Activated naive CD8-positive, alpha-beta T cell treated with anti-CD3 and anti-CD28 coated beads, Interleukin-2, amount 50 U/mL, for 24 hours (primary cell): Measurements from ENCODE around the gene PLCL1.

Experiments
- ATAC-seq: fragments of 150-1000 bp; cut with Tn5 transposase; one replicate; pipeline ENCODE4 v1.10.0; 2021
- DNase-seq: peaks from one replicate; pipeline ENCODE4 v3.0.0; 2021
- H3K27ac Mint-ChIP-seq: one replicate; pipeline ENCODE4 v1.8.0; 2021; ENCODE audit warnings: mild to moderate bottlenecking, mixed read lengths
- H3K27me3 Mint-ChIP-seq: one replicate; pipeline ENCODE4 v1.8.0; 2021; ENCODE audit warnings: mixed read lengths
- H3K36me3 Mint-ChIP-seq: one replicate; pipeline ENCODE4 v1.8.0; 2021; ENCODE audit warnings: low read depth, mixed read lengths
- H3K4me1 Mint-ChIP-seq: one replicate; pipeline ENCODE4 v1.8.0; 2021; ENCODE audit warnings: mixed read lengths
- H3K4me3 Mint-ChIP-seq: one replicate; pipeline ENCODE4 v1.8.0; 2021; ENCODE audit warnings: mild to moderate bottlenecking, moderate library complexity, mixed read lengths
- H3K9me3 Mint-ChIP-seq: one replicate; pipeline ENCODE4 v1.8.0; 2021; ENCODE audit warnings: mixed read lengths

PLCL1 gene

DNA sequence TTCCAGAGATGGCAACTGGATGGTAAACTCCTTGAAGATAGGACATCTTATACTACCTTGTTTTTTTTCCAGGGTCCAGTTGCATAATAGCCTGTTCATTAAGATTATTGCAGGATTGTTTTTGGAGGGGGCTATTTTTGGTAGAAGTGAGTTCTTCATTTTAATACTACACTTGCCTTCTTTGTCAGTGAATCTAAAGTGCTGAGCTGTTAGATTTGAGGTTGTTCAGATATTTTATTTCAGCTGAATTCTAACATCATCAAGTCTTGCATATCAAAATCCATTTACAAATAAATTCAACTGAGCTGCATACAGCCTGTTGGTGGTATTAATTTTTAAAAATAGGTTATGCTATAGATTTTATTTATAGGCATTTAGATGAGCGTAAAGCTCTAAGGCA lies 72.1 kb downstream of the PLCL1 start:
- H3K9me3 Mint-ChIP-seq = no peaks in the 10 kb centered on the region
- no peak overlapping the region for H3K4me3 Mint-ChIP-seq
- DNase-seq = no peak
- H3K36me3 Mint-ChIP-seq = no peaks in the 10 kb centered on the region
- ATAC-seq = no peak
- no peak overlapping the region for H3K27ac Mint-ChIP-seq
- H3K27me3 Mint-ChIP-seq = no peaks in the 10 kb centered on the region
- H3K4me1 Mint-ChIP-seq = peaks cover 26% of the 10 kb centered on the region

DNA sequence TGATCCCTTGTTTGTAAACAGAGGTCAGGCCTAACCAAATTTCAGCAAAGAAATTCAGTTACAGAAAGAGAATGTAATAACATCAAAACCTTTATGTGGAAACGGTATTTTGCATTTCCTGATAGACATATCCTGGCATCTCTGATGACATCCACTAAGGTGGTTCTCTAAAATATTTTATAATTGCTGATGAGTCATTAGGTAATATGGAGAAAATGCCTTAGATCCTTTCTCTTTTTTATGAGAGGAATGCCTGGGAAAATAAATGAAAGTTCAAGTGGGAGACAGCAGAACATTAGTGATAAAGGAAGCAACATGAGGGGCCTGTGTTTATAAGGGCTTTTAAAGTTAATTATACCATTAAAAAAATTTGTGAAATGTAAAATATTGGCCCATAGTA lies 72.6 kb downstream of the PLCL1 start:
- Mint-ChIP-seq H3K4me3 (no peak overlapping the region), H3K27ac (no peak overlapping the region), H3K9me3 (no peaks in the 10 kb centered on the region), H3K4me1 (peaks cover 21% of the 10 kb centered on the region), H3K27me3 (no peaks in the 10 kb centered on the region), H3K36me3 (no peaks in the 10 kb centered on the region)
- DNase-seq (no peak), ATAC-seq (no peak)

DNA sequence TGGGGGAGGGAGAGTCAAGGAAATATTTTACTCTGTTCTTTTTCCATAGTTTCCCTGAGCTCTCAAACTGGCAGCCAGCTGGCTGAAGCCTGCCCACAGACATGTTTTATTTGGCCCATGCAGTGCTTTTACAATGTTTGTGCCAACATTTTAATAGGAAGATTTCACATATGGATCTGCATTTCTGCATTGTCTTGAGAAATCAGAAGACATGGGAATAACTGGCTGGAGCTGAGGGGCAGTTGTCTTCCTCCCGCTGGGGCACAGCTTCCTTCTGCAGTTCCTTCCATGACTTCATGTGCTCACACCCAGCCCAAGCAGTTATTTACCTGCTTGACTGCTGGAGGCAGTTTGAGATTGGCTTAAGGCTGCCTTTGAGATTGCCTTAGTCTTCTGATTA lies 74.4 kb downstream of the PLCL1 start:
- DNase-seq = no peak
- Mint-ChIP-seq H3K36me3 (peaks cover 1% of the 10 kb centered on the region), H3K4me1 (peaks cover 14% of the 10 kb centered on the region), H3K4me3 (no peak overlapping the region), H3K27ac (no peak overlapping the region), H3K27me3 (no peaks in the 10 kb centered on the region), H3K9me3 (no peaks in the 10 kb centered on the region)
- ATAC-seq = no peak

DNA sequence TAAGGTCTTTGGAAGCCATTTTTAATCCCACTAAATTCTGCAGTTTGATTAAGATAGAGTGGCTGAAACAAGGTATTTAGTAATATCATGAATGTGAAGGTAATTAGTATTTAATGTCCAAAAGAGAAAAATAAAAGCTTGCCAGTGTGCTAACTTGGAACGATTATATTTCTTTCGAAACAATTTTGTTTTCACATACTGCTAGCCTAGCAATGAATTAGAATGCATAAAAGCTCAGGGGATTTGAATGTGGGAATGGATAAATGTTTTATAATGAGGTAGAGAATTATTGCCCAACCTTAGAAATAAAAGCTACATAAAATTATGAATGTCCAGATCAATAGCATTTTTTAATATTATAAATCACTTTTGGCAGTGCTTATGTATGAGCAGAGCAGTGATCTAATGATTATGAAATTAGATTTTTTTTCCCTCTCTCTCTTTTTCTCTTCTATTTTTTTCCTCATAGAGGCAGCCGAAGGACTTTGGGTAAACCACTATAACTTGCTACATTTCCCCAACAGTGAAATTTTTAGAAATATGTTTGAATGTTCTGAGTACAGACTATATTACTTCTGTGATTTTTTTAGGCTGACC lies 75.5 kb downstream of the PLCL1 start:
- Mint-ChIP-seq H3K4me3 (no peak overlapping the region), H3K36me3 (peaks cover 1% of the 10 kb centered on the region)

DNA sequence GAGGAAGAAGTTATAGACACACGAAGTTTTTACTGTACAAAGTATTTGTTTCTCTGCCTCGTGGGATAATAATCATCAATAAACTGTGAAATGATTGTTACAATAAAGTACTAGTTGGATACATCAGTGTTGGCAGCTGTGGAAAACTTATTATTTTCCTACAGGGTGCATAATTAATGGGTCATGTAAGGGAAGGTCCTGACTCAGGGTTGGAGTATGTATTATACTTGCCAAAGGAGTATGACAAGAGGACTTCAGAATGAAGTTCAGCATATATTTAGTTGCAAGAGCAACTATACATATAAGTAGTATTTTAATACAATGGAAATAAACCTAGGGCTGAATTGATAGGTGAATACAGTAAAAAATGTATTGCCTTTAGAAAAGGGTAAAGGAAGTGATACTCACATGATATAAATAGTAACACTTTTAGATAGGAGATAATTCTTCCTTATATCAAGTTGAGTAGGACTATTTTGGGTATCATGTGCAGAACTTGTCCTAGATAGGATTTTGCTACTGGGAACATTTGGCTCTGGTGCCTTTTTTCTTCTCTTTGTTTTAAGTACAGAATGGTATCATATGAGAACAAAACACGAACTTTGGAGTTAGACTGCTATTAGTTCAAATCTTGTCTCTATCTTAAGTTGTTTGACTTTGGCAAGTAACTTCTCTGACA lies 79.1 kb downstream of the PLCL1 start:
- H3K4me1 Mint-ChIP-seq = peaks cover 26% of the 10 kb centered on the region
- H3K36me3 Mint-ChIP-seq = peaks cover 6% of the 10 kb centered on the region
- DNase-seq = no peak
- no peaks in the 10 kb centered on the region for H3K27me3 Mint-ChIP-seq
- no peak for ATAC-seq
- H3K27ac Mint-ChIP-seq = no peak overlapping the region
- no peak overlapping the region for H3K4me3 Mint-ChIP-seq
- H3K9me3 Mint-ChIP-seq = peaks cover 4% of the 10 kb centered on the region

More for the DNA sequence above, 75.5 kb downstream of the PLCL1 start:
- Mint-ChIP-seq H3K4me1 (peaks cover 14% of the 10 kb centered on the region), H3K27me3 (no peaks in the 10 kb centered on the region), H3K9me3 (no peaks in the 10 kb centered on the region), H3K27ac (no peak overlapping the region)
- DNase-seq (no peak), ATAC-seq (no peak)

DNA sequence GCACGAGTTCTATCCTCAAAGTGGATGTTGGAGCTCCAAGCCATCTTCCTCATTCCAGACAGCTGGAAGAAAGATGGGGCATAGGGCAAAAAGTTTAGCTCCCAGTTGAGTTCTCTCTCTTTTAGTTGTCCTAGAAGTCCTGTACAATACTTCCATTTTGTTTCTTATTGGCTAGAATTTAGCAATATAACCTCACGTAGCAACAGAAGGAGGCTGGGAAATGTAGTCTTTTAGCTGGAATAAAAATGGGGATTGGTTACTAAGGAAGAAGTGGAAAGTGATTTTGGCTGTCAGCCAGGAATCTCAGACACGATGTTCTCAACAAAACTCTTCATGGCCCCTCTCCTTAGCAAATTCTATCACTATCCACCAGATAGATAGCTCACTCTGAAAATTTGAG lies 79.9 kb downstream of the PLCL1 start:
- H3K4me1 Mint-ChIP-seq = peaks cover 31% of the 10 kb centered on the region
- H3K36me3 Mint-ChIP-seq = peaks cover 6% of the 10 kb centered on the region
- ATAC-seq (no peak), DNase-seq (no peak)
- H3K27ac Mint-ChIP-seq = no peak overlapping the region
- H3K4me3 Mint-ChIP-seq = no peak overlapping the region
- no peaks in the 10 kb centered on the region for H3K27me3 Mint-ChIP-seq
- H3K9me3 Mint-ChIP-seq = peaks cover 4% of the 10 kb centered on the region

DNA sequence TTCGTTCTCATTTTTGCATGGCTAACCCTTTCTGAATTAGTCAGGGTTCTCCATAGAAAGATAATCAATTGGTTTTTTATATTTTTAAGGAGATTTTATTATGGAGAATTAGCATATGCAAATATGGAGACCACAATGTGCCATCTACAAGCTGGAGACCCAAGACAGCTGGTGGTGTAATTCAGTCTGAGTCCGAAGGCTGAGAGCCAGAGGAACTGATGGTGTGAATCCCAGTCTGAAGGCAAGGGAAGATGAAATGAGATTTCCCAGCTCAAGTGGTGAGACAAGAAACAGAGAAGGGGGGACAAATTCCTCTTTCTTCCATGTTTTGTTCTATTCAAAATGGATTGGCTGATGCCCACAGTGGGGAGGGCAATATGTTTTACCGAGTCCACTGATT lies 80.7 kb downstream of the PLCL1 start:
- H3K9me3 Mint-ChIP-seq = peaks cover 4% of the 10 kb centered on the region
- peaks cover 38% of the 10 kb centered on the region for H3K4me1 Mint-ChIP-seq
- peaks cover 6% of the 10 kb centered on the region for H3K36me3 Mint-ChIP-seq
- DNase-seq (no peak), ATAC-seq (no peak)
- no peak overlapping the region for H3K4me3 Mint-ChIP-seq
- H3K27ac Mint-ChIP-seq = no peak overlapping the region
- H3K27me3 Mint-ChIP-seq = no peaks in the 10 kb centered on the region

DNA sequence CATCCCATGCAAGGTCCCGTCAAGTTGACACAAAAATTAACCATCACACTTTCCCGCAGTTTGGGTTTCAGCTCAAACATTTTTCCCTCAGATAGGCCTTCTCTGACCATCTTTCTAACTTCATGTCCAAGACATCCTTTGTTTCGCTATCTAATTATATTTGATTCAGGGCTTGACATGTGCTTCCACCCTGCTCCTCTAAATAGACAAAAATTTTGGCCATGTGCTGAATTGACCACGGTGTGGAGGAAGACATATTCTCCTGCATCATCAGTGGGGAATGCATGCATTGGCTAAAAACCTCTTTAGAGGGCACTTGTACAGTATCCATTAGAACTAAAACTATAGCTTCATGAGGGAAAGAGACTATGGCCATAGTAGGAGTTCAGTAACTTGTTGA lies 81.2 kb downstream of the PLCL1 start:
- Mint-ChIP-seq H3K27ac (peak overlapping the region; percentile 36), H3K4me1 (peaks cover 39% of the 10 kb centered on the region)
- no peak for ATAC-seq

DNA sequence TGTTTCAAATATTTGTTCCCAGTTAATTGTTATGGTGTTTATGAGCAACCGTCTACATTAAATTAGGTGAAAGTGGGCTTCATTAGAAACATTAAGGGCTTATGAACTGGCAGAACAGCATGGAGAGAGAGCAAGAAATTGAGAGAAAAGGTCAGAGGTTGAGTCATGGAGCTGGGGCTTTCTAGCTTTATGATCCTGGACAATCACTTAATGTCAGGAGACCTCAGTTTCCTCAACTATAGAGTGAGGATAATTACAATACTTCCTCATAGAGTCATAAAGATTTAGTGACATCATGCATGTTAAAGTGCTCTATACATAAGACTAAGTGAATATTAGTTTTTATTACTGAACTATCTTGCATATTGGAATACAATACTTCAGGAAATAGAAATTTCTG lies 83.9 kb downstream of the PLCL1 start:
- peaks cover 56% of the 10 kb centered on the region for H3K4me1 Mint-ChIP-seq
- H3K27ac Mint-ChIP-seq = peak overlapping the region; percentile 70
- H3K27me3 Mint-ChIP-seq = no peaks in the 10 kb centered on the region
- peak overlapping the region; percentile 10 for H3K4me3 Mint-ChIP-seq
- peak; percentile 79 for ATAC-seq
- peaks cover 5% of the 10 kb centered on the region for H3K36me3 Mint-ChIP-seq
- DNase-seq = no peak
- H3K9me3 Mint-ChIP-seq = peaks cover 4% of the 10 kb centered on the region

More for the DNA sequence above, 81.2 kb downstream of the PLCL1 start:
- H3K4me3 Mint-ChIP-seq = no peak overlapping the region
- H3K27me3 Mint-ChIP-seq = no peaks in the 10 kb centered on the region
- H3K36me3 Mint-ChIP-seq = peaks cover 6% of the 10 kb centered on the region
- no peak for DNase-seq
- peaks cover 4% of the 10 kb centered on the region for H3K9me3 Mint-ChIP-seq

DNA sequence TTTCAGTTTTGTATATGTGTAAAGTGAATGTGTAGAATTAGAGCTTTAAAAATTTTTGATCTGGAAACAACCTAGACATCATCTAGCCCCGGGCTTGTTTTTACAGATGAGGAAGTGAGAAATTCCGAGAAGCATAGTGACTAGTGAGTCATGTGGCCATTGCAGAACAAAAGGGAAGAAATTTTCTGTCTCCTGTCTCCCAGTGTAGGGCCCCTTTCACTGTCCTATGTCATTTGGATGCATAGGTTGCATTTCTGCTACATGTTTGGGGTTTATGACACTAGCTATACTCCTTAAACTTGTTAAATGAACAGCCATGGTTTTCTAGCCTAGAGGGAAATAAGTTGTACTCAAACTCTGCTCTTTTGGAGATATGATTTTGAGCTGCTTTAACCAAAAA lies 84.6 kb downstream of the PLCL1 start:
- Mint-ChIP-seq H3K9me3 (peaks cover 4% of the 10 kb centered on the region), H3K4me3 (peak overlapping the region; percentile 25), H3K27ac (peak overlapping the region; percentile 79), H3K27me3 (no peaks in the 10 kb centered on the region), H3K4me1 (peaks cover 57% of the 10 kb centered on the region), H3K36me3 (peaks cover 5% of the 10 kb centered on the region)
- DNase-seq = no peak
- peak; percentile 88 for ATAC-seq

DNA sequence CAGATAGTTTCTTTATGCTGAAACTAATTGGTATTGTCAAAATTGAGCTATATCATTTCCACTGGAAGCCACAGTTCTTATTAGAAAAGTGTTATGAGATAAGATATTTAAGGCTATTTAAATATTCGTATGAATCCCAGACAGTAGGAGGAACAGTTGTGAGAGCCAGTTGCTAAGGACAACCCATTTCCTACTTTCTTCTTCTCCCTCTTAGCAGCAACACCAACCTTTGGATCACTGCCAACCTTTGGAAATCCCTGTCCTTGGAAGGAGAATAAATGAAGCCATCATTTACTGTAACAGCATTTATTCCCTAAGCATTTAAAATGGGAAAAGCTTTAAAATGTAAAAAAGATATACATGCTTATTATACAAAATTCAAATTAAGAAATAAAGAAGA lies 85.8 kb downstream of the PLCL1 start:
- peak overlapping the region; percentile 28 for H3K27ac Mint-ChIP-seq

DNA sequence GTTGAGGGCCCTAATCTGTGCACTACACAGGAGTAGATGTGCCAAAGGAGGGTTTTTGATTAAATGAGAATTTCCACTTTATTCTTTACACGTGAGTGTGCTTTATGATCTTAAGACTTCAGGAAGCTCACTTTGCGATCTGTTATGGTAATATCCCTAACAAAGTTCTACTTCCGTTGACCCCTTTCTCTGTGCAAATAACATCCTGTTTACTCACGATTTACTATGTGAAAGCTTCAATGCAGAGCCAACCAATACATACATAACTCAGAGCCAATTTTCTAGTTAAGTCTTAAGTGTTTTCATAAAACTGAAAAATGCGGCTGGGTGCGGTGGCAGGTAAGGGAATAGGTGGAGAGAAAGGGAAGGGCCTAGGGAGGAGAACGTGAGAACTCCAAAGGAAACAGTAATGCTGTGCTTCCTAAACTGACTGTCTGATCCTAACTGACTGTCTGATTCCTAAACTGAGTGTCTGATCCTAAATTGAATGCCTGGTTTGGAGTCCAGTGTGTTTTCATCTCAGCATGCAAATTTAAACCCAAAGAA lies 87.6 kb downstream of the PLCL1 start:
- H3K27ac Mint-ChIP-seq = peak overlapping the region; percentile 5

More for the DNA sequence above, 85.8 kb downstream of the PLCL1 start:
- ATAC-seq = no peak
- Mint-ChIP-seq H3K27me3 (no peaks in the 10 kb centered on the region), H3K9me3 (peaks cover 4% of the 10 kb centered on the region), H3K4me1 (peaks cover 59% of the 10 kb centered on the region), H3K4me3 (no peak overlapping the region), H3K36me3 (peaks cover 5% of the 10 kb centered on the region)
- no peak for DNase-seq

DNA sequence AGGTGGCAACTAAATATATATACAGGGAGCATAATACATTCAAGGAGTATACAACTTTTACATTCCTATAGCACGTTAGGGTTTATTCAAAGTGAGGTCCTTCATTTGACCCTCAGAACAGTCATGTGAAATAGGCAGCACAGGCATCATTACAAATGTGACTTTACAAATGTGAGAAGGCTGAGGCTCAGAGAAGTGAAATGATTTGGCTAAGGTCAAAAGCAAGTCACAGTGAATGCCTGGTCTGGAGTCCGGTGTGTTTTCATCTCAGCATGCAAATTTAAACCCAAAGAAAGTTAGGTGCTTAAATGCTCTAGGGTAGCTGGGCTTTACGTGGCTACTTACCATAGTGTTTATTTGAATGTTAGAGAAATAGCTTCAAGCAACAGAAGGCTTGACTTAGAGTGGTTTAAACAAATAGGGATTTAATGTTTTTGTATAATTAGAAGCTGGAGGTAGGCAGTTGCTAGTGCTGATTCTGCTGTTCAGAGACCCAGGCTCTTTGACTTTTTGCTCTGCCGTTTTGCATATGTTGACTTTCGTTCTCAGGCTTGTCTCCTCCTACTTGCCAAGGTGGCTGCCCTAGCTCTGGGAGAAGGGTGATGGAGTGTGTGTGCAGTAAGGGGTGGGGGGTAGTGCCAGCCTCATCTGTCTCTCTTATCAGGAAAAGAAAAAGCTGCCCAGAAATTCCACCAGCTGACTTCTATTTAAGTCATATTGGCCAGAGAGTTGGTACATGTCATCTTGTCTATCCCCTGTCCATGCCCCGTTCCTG lies 89.2 kb downstream of the PLCL1 start:
- Mint-ChIP-seq H3K4me1 (peaks cover 39% of the 10 kb centered on the region), H3K27ac (no peak overlapping the region), H3K9me3 (no peaks in the 10 kb centered on the region), H3K36me3 (no peaks in the 10 kb centered on the region), H3K27me3 (no peaks in the 10 kb centered on the region), H3K4me3 (no peak overlapping the region)
- no peak for ATAC-seq
- DNase-seq = no peak

More for the DNA sequence above, 87.6 kb downstream of the PLCL1 start:
- DNase-seq (no peak), ATAC-seq (no peak)
- Mint-ChIP-seq H3K9me3 (no peaks in the 10 kb centered on the region), H3K4me1 (peaks cover 52% of the 10 kb centered on the region), H3K36me3 (no peaks in the 10 kb centered on the region), H3K4me3 (peak overlapping the region; percentile 42), H3K27me3 (no peaks in the 10 kb centered on the region)

DNA sequence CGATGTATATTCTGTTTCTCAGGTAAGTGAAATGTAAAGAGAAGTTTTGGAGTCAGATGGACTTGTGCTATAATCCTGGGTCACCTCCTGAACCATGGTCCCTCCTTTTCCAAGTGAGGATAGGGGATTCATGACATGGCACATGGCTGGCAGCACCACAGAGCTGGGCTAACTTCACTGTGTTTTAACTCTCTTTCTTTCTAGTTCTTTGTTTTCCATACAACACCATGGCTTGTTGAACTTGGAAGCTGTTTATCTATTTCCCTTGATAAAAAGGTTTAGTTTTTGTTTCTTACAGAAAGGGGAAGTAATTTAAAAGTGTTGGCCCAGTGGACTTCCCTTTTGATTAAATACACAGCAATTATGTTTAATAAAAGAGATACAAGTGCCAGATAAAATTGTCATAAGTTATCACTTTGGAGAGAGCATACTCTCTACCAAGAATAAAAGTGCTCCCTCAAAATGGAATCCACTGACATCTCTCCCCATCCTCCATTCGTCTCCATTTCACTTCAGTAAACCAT lies 90.4 kb downstream of the PLCL1 start:
- no peaks in the 10 kb centered on the region for H3K27me3 Mint-ChIP-seq
- no peaks in the 10 kb centered on the region for H3K36me3 Mint-ChIP-seq
- DNase-seq (no peak), ATAC-seq (no peak)
- peaks cover 31% of the 10 kb centered on the region for H3K4me1 Mint-ChIP-seq
- H3K9me3 Mint-ChIP-seq = no peaks in the 10 kb centered on the region
- H3K4me3 Mint-ChIP-seq = no peak overlapping the region
- no peak overlapping the region for H3K27ac Mint-ChIP-seq
